ENCODE data around the gene KCNJ18.
"Not testable (repeated sequence)": the region's sequence is repeated elsewhere in the genome, so short reads cannot be mapped to it uniquely, and the experiment has no call there.

Gene KCNJ18

DNA sequence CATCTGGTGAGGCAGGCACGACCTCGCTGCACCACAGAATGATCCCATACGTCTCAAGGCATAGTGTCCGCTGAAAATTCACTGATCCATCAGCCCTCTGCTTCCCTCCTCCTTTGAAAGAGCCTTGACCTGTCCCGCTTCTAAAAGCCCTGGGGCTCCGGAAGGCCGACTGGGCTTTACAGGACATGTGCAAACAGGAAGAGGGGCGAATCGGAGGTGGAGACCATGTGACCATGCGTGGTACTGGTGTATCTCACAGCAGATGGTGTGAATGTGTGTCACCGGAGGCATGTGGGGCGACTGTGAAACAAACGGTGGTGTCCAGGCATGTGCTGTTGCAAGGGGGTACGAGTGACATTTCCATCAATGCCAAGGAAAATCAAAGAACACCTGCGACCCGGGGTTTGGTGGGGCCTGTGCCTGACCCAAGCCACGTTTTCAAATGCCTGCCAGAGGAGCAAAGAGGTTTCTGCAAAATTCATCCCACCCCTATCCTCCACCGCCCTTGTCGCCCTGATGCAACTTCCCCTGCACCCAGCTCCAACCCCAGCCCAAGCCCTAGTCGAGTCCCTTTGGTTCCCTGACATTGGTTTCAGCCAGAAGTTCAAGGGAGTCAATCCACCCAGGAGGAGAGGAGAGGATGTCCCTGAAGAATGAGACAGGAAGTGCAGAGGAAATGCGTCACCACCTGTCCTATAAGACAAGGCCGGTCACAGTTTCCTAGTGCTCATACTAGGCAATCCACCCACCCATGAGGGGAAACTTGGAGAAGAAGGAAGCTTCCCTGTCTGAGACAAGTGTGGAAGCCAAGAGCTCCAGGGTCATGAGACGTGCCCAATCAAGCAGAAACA lies 5.9 kb upstream of the KCNJ18 start:
- no peak for DNase-seq

DNA sequence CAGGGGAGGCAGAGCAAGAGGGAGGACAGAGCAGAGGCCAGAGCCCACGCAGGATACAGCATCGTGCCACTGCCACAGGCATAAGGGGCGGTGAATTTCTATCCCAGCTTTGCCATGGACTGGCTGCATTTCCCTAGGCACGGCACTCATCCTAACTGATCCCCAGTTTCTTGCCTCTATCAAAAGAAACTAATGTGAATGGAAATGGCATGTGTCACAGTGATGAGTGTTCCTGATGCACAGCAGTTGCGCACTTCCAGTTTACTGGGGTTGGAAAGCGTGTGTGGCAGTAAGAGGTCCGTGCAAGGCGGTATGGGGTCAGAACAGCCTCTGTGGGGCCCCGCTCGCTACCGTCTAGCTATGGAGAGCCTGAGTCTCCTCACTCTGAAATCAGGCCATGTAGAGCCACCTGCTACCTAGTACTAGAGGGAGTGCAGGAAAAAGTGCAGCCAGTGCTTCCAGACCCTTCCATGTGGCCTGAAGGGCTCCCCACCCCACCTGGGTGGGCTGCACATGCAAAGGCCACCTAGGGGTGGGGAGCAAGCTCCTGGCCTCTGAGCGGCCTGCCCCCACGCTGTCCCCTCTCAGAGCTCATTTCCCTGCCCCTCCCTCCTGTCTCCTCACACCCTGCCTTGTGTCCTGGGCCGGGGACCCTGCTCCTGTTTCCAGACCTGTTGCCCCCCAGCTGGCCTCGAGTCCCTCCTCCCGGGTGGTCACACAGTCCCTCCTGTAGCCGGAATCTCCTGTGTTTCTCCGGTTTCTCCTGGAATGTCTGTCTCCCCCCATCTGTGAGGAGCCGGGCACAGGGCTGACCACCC lies 5.0 kb upstream of the KCNJ18 start:
- no peak for DNase-seq

DNA sequence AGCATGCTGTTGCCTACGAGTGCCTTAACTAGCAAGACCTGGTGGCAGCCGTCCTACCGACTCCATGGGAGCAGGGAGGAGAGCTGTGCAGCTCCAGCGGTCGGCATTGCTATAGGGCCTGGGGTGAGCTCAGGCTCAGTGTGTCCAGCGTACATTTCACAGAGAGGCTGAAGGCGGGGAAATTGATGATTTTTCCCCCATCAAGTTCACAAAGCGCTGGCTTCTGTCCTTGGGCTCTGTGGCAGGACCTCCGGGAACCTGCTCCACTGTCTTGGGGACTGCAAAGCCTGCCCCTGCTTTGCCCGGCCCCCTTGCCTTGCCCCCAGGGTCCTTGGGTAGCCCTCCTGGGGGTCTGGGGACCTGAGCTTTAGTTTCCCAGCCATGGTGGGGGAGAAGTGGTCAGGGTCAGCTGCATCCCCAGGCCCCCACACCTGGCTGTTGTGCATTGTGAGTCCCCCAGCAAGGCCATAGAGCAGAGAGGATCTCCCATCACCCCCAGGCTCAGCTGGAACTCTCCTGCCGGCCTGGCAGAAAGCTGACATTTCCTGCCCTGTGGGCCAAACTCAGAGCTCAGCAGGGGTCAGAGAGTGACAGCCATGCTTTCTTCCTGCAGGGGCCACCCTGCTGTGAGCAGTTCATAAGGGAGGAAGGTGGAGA lies 3.9 kb upstream of the KCNJ18 start:
- DNase-seq = no peak

DNA sequence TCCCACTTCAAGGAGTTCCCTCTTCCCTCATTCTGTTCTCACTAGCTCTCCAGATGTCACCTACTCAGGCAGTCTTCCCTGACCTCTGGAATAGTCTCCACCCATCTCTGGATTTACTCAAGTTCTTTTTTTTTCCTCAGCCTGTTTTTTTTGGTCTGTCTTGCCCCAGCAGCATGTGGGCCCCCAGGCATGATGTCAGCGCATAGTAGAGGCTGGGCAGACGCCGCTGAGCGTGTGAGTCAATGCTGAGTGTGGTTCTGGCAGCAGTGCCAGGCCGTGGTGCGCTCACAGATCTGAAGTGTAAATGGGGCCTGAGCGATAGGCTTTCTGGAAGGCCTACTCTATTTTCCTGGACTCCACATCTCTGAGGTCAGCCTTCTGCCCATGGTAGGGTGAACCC lies 2.7 kb upstream of the KCNJ18 start:
- DNase-seq = no peak

DNA sequence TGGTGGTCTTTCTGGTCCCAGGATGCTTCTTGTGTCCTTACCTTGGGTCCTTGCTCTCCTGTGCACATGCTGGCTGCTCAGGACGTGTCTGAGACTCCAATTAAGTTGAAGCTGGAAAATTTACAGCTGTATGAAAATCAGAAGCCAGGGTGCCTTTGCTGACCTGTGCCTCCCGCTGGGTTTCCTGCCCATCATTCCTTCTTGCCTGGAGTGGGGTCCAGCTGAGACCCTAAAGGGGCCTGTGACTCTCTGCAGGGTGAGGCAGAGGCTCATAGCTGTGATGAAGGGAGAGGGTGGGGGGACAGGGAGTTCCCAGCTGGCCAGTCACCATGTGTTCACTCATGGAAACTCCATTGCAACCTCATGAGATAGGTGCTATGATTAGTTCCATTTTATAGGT lies 1.5 kb upstream of the KCNJ18 start:
- DNase-seq = not testable (repeated sequence)

DNA sequence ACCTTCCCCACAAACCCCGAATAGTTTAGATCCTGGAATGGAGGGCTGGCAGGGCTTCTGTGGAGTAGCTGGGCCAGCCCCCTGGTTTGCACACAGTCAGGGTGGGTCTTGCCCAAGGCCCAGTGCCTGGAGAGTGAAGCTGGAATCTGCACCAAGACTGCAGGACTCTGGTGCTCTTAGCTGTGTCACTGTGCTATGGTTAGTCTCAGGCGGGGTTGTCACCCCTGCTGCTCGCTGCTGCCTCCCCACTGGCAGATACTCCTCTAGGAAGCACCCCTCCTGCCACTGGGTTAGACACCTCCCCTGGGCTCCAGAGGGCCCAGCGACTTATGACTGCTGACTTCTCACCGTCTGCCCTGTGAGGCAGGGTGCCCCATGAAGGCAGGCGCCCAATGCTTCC lies 842 bp upstream of the KCNJ18 start:
- DNase-seq = not testable (repeated sequence)

DNA sequence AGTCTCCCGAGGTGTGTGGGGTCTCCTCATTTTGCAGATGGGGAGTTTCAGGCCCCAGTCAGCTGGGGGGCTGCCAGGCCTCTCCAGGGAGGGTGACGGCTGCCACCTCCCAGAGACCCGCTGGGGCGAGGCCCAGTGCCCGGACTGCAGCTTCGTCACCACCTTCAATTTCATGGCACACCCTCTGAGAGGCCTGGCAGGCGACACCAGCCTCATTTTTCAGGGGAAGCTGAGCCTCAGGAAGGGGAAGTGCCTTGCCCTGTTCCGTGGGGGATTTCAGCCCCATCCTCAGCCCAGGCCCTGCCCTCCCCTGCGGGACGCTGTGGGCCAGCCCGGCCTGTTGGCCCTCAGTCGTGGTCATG lies 362 bp downstream of the KCNJ18 start:
- not testable (repeated sequence) for DNase-seq

DNA sequence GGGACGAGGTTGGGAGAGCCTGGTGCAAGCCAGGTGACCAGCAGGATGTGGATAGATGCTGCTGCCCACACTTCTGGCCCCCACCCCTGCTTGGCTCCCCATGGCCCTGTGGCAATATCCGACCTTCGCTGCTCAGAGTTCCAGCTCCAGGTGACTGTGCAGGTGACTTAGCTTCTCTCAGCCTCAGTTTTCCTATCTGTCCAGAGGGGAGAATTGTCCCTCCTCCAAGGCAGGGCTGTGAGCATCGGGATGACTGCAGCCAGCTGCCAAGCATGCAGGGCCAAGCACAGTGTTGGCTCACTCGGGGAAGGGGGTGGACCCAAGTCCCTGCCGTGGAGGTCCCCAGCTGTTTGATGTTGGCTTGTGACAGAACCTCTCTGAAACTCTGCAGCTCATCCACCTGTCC lies 1.1 kb downstream of the KCNJ18 start:
- not testable (repeated sequence) for DNase-seq

DNA sequence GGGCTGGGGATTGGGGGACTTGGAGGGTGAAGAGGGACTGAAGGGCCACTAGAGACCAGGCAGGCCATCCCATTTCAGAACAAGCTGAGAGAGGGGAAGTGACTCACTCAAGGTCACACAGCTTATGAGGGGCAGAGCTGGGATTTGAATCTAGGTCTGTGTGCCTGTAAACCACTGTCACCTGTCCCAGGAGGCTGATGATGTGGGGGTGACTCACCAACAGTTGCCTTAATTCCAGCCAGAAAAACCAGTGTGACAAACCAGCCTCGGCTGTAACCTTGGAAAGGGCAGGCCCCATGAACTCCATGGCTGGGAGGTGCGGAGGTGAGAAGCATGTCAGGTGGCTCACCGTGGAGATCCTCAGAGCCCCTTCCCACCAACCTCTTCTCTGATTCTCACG lies 1.6 kb downstream of the KCNJ18 start:
- not testable (repeated sequence) for DNase-seq

DNA sequence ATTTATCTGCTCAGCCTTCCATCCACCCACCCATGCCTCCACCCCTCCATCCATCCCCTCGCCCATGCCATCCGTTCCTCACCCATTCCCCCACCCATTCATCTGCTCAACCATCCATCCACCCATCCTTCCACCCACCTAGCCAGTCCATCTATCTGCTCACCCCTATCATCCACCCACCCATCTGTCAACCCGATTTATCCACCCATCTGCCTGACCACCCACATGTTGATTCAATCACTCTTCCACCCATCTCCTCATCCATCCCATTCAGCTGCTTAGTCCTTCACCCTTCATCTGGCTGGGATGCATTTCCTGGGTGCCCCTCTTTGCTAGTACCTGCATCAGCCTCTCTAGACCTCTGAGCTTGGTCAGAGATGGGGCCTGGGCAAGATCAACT lies 3.9 kb downstream of the KCNJ18 start:
- not testable (repeated sequence) for DNase-seq

DNA sequence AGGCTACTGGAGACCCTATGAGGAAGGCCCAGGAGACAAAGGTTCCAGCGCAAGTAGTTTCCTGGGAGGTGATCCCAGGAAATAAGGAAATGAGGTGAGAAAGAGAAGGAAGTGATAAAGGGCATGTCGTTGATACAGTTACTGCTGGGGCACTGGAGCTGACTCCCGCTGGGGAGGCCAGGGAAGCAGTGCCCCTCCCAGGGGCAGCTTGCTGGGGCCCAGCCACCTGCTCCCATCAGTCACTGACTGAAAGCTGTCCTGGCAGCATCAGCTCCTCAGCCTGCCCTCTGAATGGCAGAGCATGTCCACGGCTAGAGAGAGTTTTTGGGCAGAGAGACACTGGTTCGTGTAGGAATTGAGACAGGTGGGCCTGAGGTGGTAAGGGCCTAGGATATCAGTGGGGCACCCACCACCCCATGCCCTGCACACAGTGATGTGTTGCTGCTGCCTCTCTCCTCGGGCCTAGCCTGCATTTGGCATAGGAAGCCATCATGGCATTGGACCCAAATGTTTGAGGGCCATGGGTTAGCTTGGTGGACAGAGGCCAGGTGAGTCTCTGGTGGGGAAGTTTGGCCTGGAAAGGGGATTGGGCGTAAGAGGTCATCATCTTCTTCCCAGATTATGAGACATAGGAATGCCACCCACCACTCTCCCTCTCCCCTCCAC lies 4.7 kb downstream of the KCNJ18 start:
- DNase-seq = not testable (repeated sequence)

DNA sequence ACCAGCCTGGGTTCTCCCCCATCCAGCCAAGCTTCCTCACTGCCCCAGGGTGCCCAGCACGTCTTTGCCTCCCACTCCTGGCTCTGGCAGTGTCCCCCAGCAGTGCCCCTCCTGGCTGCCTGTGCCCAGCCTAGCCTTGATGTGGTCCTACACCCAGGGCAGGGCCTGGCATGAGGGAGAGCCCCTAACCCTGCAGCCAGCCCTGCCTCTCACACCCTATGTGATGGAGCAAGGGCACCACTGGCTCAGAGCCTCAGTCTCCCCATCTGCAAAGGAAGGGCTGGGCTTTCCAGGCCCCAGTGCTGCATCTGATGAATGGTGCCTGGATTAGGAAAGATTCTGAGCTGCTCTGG lies 5.2 kb downstream of the KCNJ18 start:
- DNase-seq = not testable (repeated sequence)

DNA sequence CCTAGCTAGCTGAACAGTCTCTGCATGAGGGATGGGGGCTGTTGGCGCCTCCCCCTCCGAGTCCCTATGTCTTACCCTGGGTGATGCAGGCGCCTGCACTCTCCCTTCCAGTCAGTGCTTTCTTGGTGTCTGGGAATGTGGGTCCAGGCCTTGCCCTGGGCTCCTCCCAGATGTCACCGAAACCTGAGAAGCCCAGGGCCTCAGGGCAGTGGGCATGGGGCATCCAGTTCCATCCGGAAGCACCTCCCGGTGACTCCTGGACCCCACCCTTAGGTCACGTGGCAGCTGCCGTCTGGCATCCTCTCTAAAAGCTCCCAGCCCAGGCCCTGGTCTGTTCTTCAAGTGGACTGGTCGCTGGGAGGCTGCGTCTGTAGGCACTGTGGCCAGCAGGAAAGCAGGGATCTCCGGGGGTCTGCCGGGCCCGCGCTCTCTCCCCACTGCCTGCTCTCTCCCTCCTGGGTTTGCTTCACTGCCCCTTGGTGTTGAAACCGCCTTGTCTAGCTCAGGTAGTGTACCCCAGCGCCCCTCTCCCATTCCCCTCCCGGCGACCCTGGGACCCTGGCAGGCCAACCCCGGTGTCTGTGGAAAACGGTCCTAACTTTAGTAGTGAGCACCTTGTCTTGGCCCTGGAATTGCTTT lies 6.2 kb downstream of the KCNJ18 start:
- not testable (repeated sequence) for DNase-seq

DNA sequence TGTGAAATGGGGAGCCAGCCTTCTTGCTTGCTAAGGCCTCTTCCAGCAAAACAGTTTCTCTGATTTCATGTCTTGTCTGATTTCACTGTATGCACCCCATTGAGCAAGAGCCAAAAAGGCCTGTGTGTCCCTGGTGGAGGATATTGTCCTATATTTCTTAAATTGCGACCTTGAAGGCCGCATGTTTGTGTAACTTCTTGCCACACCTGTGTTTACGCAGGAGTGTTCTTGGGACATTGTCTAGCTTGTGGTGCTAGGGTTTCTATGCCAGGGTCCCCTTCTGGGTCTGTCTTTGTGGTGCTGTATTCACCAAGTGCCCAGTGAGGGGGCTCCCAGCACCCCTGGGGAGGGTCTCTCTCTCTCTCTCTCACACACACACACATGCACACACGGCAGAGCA lies 6.8 kb downstream of the KCNJ18 start:
- not testable (repeated sequence) for DNase-seq

DNA sequence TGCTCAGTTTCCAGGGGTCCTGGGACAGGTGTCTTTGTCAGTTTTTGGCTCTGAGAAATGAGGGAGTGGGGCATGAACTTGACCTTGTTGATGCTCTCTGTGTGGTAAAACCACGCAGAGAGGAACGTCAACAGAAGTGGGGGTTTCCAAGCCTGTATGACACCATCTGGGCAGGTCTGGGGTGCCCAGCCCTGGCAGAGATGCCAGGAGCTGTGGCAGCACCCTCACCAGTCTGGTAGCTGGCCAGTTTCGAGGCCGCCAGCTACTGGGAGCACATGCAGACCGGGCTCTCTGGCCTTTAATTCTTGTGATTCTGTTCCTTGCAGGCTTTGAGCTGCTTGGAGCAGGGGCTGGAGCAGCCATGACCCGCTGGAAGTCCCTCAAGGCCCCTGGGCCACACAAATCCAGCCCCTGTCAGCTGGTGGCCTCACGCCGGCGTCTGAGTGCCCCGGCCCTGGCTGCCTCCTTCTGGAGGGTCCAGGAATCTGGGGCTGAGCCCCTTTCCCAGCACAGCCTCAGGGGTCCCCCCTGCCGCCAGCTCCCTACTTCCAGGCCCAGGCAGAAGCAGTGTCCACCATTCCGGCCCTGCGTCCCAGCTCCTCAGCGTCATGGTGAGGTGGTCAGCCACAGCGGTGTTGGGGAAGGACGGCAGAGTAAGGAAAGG lies 7.4 kb downstream of the KCNJ18 start:
- not testable (repeated sequence) for DNase-seq

DNA sequence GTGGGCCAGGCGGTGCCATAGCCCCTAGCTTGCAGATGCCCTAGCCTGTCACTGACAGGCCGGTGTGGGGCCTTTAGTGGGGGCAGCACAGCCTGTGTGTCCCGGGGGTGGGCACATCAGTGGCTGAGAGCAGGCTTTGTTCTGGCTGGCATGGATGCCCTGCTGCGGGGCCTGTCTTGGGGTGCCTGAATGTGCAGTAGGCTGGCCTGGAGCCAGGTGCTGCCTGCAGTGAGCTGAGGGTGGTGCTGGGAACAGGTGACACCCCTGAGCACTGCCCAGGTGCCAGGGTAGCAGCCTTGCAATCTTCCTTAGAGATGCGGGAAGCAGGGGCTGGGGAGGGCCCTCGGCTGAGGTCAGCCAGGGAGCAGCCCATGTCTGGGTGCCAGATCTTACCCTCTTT lies 8.8 kb downstream of the KCNJ18 start:
- not testable (repeated sequence) for DNase-seq

DNA sequence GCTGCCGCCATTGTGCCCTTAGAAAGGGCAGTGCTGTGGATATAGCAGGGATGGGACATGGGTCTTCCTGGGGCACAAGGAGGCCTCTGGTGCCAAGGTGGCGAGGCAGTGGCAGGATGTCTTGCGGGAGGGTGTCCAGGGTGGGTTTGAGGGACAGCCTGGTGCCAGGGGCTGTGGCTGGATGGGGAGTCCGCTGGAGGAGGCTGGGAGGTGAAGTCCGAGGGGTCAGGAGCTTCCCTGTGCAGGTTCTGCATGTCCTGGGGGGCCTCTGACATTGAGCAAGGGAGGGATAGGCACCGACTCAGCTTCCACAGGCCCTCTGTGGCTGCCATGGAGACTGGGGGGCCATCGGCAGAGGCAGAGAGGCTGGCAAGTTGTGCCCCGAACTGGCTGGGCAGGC lies 9.7 kb downstream of the KCNJ18 start:
- not testable (repeated sequence) for DNase-seq

DNA sequence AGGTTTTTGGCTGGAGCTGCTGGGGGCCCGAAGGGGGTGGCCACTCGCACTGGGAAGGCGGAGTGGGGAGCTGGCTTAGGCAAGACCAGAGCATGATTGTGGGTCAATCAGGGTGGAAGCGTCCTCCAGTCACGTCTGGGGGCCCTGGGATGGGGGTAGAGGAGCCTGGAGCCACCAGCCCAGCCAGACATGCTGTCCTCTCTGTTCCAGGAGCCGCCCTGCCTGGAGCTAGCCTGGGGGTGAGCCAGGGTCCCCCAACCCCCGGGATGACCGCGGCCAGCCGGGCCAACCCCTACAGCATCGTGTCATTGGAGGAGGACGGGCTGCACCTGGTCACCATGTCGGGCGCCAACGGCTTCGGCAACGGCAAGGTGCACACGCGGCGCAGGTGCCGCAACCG lies 10.2 kb downstream of the KCNJ18 start:
- not testable (repeated sequence) for DNase-seq

DNA sequence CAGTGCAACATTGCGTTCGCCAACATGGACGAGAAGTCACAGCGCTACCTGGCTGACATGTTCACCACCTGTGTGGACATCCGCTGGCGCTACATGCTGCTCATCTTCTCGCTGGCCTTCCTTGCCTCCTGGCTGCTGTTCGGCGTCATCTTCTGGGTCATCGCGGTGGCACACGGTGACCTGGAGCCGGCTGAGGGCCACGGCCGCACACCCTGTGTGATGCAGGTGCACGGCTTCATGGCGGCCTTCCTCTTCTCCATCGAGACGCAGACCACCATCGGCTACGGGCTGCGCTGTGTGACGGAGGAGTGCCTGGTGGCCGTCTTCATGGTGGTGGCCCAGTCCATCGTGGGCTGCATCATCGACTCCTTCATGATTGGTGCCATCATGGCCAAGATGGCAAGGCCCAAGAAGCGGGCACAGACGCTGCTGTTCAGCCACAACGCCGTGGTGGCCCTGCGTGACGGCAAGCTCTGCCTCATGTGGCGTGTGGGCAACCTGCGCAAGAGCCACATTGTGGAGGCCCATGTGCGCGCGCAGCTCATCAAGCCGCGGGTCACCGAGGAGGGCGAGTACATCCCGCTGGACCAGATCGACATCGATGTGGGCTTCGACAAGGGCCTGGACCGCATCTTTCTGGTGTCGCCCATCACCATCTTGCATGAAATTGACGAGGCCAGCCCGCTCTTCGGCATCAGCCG lies 10.8 kb downstream of the KCNJ18 start:
- DNase-seq = not testable (repeated sequence)

DNA sequence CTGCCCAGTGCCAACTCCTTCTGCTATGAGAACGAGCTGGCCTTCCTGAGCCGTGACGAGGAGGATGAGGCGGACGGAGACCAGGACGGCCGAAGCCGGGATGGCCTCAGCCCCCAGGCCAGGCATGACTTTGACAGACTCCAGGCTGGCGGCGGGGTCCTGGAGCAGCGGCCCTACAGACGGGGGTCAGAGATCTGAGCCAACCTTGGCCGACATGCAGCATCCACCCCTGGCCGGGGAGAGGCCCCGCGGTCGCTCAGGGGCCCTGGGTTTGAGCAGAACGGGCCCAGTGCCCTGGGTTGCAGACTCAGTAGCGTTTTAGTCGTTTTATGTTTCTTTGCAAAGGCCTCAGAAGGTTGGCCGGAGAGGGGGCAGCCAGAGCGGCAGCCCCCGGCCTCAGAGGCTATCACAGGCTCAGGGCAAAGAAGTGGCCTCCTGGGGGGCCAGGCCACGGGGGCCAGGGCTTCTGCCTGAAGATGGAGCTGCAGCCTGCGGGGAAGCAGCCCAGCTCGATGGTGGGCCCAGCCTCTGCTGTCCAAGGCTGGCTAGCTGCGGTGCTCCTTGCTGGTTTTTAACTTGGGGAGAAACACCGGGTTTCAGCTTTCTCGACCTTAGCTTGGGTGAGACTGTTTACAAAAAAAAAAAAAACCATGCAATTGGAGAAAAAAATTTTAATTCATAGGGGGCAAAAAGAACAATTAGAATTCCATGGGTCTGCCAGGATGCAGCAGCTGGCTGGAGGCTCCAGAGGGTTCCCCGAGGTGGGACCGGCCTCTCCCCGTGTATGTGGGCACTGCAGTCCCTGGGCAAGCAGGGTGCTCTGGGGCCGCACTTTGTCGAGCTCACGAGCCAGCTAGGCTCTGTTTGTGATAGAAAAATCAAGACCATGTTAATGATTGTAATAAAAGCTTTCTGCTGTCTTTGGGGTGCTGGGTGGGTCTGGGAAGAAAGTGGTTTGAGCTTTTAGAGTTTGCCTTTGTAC lies 11.9 kb downstream of the KCNJ18 start:
- not testable (repeated sequence) for DNase-seq
